Omental fat pad (tissue), 4 donors: ENCODE measurements around the gene HNRNPA3. TPM values are rescaled to one million over a fixed set of nuclear protein-coding genes. Genes with fewer than 3 reads are reported as not detected.
"Not testable (repeated sequence)": the region's sequence is repeated elsewhere in the genome, so short reads cannot be mapped to it uniquely, and the experiment has no call there.

Experiments
- ATAC-seq: fragments of 150-250 bp; one replicate; pipeline ENCODE4 v1.9.1; 2016; ENCODE audit warnings: mild to moderate bottlenecking, moderate library complexity; ENCODE audit not compliant: low FRiP score
- DNase-seq: peaks from one replicate; pipeline ENCODE4 v3.0.0-alpha.2; 2019; ENCODE audit warnings: low spot score
- CTCF ChIP-seq, 3 donors: fragments of 450-650 bp; IDR thresholded peaks; one replicate each; pipeline ENCODE4 v1.5.1; 2016 to 2017; ENCODE audit warnings: antibody characterized with exemption in 3 of 3, mild to moderate bottlenecking in 3 of 3, moderate library complexity in 2 of 3
- total RNA-seq, 4 donors: library from RNA; depleted of rRNA; stranded (reverse); fragments of >200 nt; gene quantifications; one replicate each; pipeline ENCODE4 v1.1.0, GENCODE V29; 2016

The HNRNPA3 gene
- total RNA-seq, 4 donors from 2014 or later: 53.1 to 92.4 (median 67.0) TPM

- ATAC-seq: no peak
- no peak for TF ChIP-seq CTCF (IDR thresholded peaks at IDR 0.05)
- no peak for DNase-seq
These were observed 31.7 kb downstream of the HNRNPA3 start for GRCh38 chr2:177244244-177244771.

- ATAC-seq: peak; percentile 20
These were observed 32.4 kb downstream of the HNRNPA3 start for GRCh38 chr2:177245010-177245422.

GRCh38 chr2:177246000-177246399, 33.4 kb downstream of the HNRNPA3 start:
- ATAC-seq: no peak

More at GRCh38 chr2:177245010-177245422, 32.4 kb downstream of the HNRNPA3 start:
- no peak for DNase-seq
- no peak for TF ChIP-seq CTCF (IDR thresholded peaks at IDR 0.05)

GRCh38 chr2:177246523-177247030, 34.0 kb downstream of the HNRNPA3 start:
- not testable (repeated sequence) for DNase-seq, ATAC-seq

More at GRCh38 chr2:177246000-177246399, 33.4 kb downstream of the HNRNPA3 start:
- no peak for TF ChIP-seq CTCF (IDR thresholded peaks at IDR 0.05)
- no peak for DNase-seq

GRCh38 chr2:177247693-177248262, 35.2 kb downstream of the HNRNPA3 start:
- no peak for TF ChIP-seq CTCF (IDR thresholded peaks at IDR 0.05)
- ATAC-seq: no peak
- DNase-seq: no peak

GRCh38 chr2:177249038-177249437, 36.4 kb downstream of the HNRNPA3 start:
- ATAC-seq (no peak), DNase-seq (no peak)
- no peak for TF ChIP-seq CTCF (IDR thresholded peaks at IDR 0.05)

GRCh38 chr2:177250461-177250860, 37.9 kb downstream of the HNRNPA3 start:
- DNase-seq: no peak
- ATAC-seq: no peak
- TF ChIP-seq CTCF (IDR thresholded peaks at IDR 0.05): no peak
